Measurements from ENCODE around the gene DSTN. TPM values are rescaled to one million over a fixed set of nuclear protein-coding genes. Genes with fewer than 3 reads are reported as not detected.

Gene DSTN
- total RNA-seq, 1 experiment from 2014 or later, result 9.5 TPM

DNA sequence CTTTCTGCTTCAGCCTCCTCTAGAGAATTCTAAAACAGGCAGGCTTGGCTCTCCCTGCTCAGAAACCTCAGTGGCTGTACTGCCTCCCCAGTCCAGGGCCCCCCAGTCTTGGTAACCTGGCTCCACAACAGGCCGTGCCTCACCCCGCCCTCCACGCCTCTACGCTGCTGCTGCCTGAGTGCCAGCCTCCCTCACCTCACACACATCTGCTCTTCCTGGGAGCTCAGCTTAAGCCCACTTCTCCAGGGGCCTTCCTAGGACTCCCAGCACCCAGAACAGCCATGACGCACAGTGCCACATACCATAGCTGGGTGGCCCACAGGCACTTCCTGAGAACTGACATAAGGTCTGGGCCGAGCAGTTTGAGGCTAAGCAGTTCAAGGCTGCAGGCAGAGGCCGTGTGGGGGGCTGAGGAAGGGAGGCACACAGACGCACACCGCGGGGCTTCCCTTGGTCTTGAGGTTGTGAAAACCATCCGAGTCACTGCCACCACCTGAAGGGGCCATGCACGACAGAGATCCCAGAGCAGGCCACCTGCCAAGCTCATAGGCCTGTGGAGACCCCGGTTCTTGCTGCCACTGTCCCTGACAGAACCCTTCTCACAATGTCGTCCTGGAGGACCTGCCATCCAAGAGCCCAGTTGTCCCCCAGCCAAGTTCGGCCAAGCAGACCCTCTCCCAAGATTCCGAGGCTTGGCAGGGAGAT is 42.6 kb downstream of the DSTN start:
- H3K27ac ChIP-seq (ENCODE audit: low read length), result no peak overlapping the region
- H3K36me3 ChIP-seq (ENCODE audit: insufficient read depth, low read length), result no peaks in the 10 kb centered on the region
- no peak overlapping the region for H3K9ac ChIP-seq (ENCODE audit: low read length)
- H3K4me3 ChIP-seq (ENCODE audit: low read length), result no peak overlapping the region
- no peaks in the 10 kb centered on the region for H3K79me2 ChIP-seq (ENCODE audit: low read length)
- H3K9me3 ChIP-seq (ENCODE audit: low read length), result no peaks in the 10 kb centered on the region
- no peak overlapping the region for H3K4me2 ChIP-seq (ENCODE audit: low read depth, low read length, poor library complexity, severe bottlenecking)
- H3K9me2 ChIP-seq (replicated peaks; ENCODE audit: insufficient read depth, low read length), result no peaks in the 10 kb centered on the region
- H2AFZ ChIP-seq (ENCODE audit: low read length), result no peak overlapping the region
- H3K27me3 ChIP-seq (ENCODE audit: low read length), result no peaks in the 10 kb centered on the region
- DNase-seq, result no peak
- no peaks in the 10 kb centered on the region for H4K20me1 ChIP-seq (ENCODE audit: insufficient read depth, low read depth, low read length)
- H3K4me1 ChIP-seq (ENCODE audit: low read length), result no peaks in the 10 kb centered on the region

DNA sequence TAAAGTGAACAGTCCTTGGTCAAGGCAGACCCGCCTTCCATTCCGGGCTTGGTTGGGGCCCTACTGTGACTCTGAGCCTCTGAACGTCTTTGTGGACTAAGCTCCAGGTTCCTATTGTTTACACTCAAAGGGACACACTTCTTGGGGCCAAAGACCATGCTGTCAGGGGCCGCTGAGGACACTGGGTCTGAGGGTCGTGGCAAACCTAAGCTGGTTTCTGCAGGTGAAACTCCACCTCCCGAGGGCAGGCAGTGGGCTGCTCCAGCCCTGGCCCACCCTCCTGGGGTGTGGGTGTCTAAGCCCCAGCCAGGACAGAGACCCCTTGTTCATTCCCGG is 43.1 kb downstream of the DSTN start:
- H3K9ac ChIP-seq (ENCODE audit: low read length), result no peak overlapping the region
- no peak overlapping the region for H3K4me3 ChIP-seq (ENCODE audit: low read length)
- H3K79me2 ChIP-seq (ENCODE audit: low read length), result no peaks in the 10 kb centered on the region
- H3K36me3 ChIP-seq (ENCODE audit: insufficient read depth, low read length), result no peaks in the 10 kb centered on the region
- H4K20me1 ChIP-seq (ENCODE audit: insufficient read depth, low read depth, low read length), result no peaks in the 10 kb centered on the region
- H3K4me1 ChIP-seq (ENCODE audit: low read length), result no peaks in the 10 kb centered on the region
- H2AFZ ChIP-seq (ENCODE audit: low read length), result no peak overlapping the region
- no peak for DNase-seq
- no peaks in the 10 kb centered on the region for H3K9me2 ChIP-seq (replicated peaks; ENCODE audit: insufficient read depth, low read length)
- no peaks in the 10 kb centered on the region for H3K27me3 ChIP-seq (ENCODE audit: low read length)
- H3K27ac ChIP-seq (ENCODE audit: low read length), result no peak overlapping the region
- H3K9me3 ChIP-seq (ENCODE audit: low read length), result no peaks in the 10 kb centered on the region
- H3K4me2 ChIP-seq (ENCODE audit: low read depth, low read length, poor library complexity, severe bottlenecking), result no peak overlapping the region

DNA sequence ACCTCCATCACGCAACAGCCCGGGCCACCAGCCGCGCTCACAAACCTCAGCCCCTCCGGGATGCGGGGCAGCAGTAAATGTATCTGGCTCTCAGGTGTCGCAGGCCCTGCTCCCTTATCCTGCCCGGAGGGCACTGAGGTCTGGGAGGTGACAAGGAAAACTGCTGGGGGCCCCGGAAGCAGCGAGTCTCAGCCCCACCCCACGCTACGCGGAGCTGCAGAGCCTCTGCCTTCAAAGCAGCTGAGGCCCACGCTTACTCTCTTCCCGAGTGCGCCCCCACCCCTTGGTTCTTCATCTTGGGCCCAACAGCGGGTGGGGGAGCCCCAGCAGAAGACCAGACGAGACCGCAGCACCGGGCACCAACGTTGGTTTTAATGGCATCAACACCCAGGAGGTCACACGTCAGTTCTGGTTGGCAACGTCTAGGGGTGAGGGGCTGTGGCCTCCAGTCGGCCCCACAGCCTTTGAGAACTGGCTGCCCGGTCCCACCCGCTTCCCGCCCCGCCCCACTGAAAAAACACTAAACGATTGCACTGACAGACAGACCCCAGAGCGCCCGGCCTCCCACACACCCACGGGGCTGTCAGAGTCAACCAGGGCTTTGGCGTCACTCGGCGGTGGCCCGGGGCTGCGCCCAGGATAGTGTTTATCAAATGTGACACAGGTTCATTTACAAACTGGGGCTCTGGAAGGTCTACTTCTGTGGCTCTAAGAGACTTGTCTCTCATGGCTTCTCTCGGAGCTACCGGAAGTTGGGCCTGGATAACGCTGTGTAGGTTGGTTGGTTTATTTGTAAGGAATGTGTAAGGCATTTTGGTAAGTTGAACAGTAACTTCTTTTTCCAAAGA is 43.7 kb downstream of the DSTN start:
- H3K27ac ChIP-seq (ENCODE audit: low read length), result no peak overlapping the region
- no peak overlapping the region for H3K4me3 ChIP-seq (ENCODE audit: low read length)
- H3K27me3 ChIP-seq (ENCODE audit: low read length), result no peaks in the 10 kb centered on the region
- H3K79me2 ChIP-seq (ENCODE audit: low read length), result no peaks in the 10 kb centered on the region
- no peaks in the 10 kb centered on the region for H3K36me3 ChIP-seq (ENCODE audit: insufficient read depth, low read length)
- H4K20me1 ChIP-seq (ENCODE audit: insufficient read depth, low read depth, low read length), result no peaks in the 10 kb centered on the region
- H3K9me3 ChIP-seq (ENCODE audit: low read length), result no peaks in the 10 kb centered on the region
- H2AFZ ChIP-seq (ENCODE audit: low read length), result no peak overlapping the region
- DNase-seq, result no peak
- H3K4me1 ChIP-seq (ENCODE audit: low read length), result no peaks in the 10 kb centered on the region
- no peak overlapping the region for H3K4me2 ChIP-seq (ENCODE audit: low read depth, low read length, poor library complexity, severe bottlenecking)
- no peaks in the 10 kb centered on the region for H3K9me2 ChIP-seq (replicated peaks; ENCODE audit: insufficient read depth, low read length)
- H3K9ac ChIP-seq (ENCODE audit: low read length), result no peak overlapping the region

DNA sequence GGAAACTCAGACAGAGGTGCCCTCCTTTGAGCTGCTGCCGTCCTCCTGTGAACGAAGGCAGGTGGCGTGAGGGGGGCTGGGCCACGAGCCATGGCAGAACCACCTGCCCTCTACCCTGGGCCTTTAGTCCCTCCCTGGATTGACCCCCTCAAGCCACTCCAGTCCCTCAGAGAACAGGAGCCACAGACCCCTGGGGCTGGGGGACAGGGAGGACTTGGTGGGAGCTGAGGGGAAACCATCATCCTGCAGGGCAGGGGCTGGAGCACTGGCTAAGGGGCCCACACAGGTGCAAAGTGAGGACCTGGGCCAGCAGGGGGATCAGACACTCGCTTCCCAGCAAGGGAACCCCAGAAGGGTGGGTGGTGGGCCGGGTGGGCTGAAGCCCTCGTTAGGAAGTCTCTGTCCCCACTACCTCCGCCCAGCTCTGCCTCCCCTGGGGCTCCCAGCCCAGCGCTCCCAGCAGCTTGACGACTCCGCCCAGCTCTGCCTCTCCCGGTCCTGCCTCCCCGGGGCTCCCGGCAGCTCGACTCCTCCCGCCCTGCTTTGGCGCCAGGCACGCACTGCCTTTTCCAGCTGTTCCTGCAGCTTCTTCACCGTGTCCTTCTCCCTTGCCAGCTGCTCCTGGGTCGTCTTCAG is 44.4 kb downstream of the DSTN start:
- no peaks in the 10 kb centered on the region for H3K79me2 ChIP-seq (ENCODE audit: low read length)
- no peak overlapping the region for H3K4me2 ChIP-seq (ENCODE audit: low read depth, low read length, poor library complexity, severe bottlenecking)
- no peaks in the 10 kb centered on the region for H3K9me3 ChIP-seq (ENCODE audit: low read length)
- H3K27me3 ChIP-seq (ENCODE audit: low read length), result no peaks in the 10 kb centered on the region
- no peak for DNase-seq
- no peaks in the 10 kb centered on the region for H3K9me2 ChIP-seq (replicated peaks; ENCODE audit: insufficient read depth, low read length)
- no peaks in the 10 kb centered on the region for H3K4me1 ChIP-seq (ENCODE audit: low read length)
- no peak overlapping the region for H3K27ac ChIP-seq (ENCODE audit: low read length)
- H3K9ac ChIP-seq (ENCODE audit: low read length), result no peak overlapping the region
- no peaks in the 10 kb centered on the region for H4K20me1 ChIP-seq (ENCODE audit: insufficient read depth, low read depth, low read length)
- H3K36me3 ChIP-seq (ENCODE audit: insufficient read depth, low read length), result no peaks in the 10 kb centered on the region
- no peak overlapping the region for H2AFZ ChIP-seq (ENCODE audit: low read length)
- H3K4me3 ChIP-seq (ENCODE audit: low read length), result no peak overlapping the region

DNA sequence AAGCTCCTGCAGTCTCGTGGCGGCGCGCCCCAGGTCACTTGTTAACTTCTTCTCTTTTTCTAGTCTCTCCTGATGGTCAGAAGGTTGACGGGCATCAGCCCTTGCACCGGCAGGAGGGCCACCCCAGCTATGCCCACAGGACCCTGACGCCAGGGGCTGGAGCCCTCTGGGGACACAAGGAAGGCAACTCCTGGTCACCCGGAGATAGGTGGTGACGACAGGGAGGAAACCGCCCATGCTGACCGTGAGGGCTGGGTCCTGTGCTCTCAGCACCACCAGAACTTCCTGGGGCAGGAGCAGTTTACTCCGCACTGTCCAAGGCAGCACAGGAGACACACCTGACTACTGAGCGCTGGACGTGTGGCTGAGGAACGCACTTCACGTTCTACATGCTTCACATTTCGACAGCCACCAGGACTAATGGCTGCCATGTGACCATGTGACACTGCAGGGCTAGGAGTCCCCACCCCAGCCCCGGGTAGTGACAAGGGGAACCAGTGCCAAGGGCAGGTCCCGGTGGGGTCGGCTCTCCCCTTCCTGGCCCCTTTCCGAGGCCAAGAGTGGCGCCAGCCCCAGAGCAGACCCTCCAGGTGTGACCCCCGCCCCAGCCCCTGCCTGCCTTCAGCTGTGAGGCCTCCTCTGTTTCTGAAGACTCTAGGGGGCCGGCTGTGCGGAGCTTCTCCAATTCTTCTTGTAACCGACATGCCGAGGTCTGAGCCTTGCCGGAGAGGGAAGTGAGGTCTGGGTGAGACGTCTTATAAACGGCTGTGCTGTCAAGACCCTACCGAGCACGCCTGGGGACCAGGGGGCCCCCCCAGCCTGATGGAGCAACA is 45.2 kb downstream of the DSTN start:
- Histone ChIP-seq H3K27ac (ENCODE audit: low read length) (no peak overlapping the region), H3K4me1 (ENCODE audit: low read length) (no peaks in the 10 kb centered on the region), H3K4me3 (ENCODE audit: low read length) (no peak overlapping the region), H3K36me3 (ENCODE audit: insufficient read depth, low read length) (no peaks in the 10 kb centered on the region), H2AFZ (ENCODE audit: low read length) (no peak overlapping the region), H3K9me2 (replicated peaks; ENCODE audit: insufficient read depth, low read length) (no peaks in the 10 kb centered on the region), H3K4me2 (ENCODE audit: low read depth, low read length, poor library complexity, severe bottlenecking) (no peak overlapping the region), H3K79me2 (ENCODE audit: low read length) (no peaks in the 10 kb centered on the region), H3K9me3 (ENCODE audit: low read length) (no peaks in the 10 kb centered on the region), H3K27me3 (ENCODE audit: low read length) (no peaks in the 10 kb centered on the region), H4K20me1 (ENCODE audit: insufficient read depth, low read depth, low read length) (no peaks in the 10 kb centered on the region), H3K9ac (ENCODE audit: low read length) (no peak overlapping the region)
- no peak for DNase-seq

DNA sequence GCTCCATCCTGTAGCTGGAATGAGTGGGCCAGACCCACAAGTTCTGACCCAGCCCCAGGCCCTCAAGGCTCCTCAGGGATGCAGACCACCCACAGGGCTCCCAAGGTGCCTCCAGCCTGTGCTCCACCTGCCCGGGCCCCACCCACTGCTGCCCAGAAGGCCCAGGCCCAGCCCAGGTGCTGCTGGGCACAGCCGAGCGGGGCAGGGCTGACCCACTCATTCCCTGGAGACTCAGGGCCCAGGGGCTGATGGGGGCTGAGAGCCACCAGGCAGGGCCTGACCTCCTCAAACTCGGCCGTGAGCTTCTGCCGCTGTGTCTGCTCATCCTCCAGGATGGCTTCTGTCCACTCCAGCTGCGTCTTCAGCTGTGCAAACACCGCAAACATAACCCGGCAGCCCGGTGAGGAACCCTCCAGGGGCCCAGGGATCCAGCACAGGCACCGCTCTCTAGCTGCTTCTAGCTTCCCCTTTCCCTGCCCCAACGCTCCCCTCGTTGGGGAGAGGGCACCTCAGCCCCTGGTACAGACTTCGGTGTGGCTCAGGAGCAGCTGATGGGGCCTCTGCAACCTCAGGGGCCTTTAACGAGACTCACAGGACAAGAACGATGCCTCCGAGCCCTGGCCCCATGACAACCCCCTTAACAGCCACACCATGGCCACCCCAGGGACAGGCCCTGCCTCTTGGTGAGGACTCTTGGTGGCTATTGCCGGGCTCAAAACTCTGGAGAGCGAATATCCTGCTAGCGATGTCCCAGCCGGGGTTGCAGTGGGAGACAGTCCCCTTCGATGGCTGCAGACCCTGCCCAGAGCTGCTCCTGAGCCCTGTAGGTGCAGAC is 46.0 kb downstream of the DSTN start:
- no peaks in the 10 kb centered on the region for H3K79me2 ChIP-seq (ENCODE audit: low read length)
- H3K27ac ChIP-seq (ENCODE audit: low read length), result no peak overlapping the region
- no peak overlapping the region for H3K4me2 ChIP-seq (ENCODE audit: low read depth, low read length, poor library complexity, severe bottlenecking)
- H3K4me3 ChIP-seq (ENCODE audit: low read length), result no peak overlapping the region
- H3K9me3 ChIP-seq (ENCODE audit: low read length), result no peaks in the 10 kb centered on the region
- no peaks in the 10 kb centered on the region for H3K36me3 ChIP-seq (ENCODE audit: insufficient read depth, low read length)
- no peaks in the 10 kb centered on the region for H3K9me2 ChIP-seq (replicated peaks; ENCODE audit: insufficient read depth, low read length)
- no peak for DNase-seq
- no peak overlapping the region for H2AFZ ChIP-seq (ENCODE audit: low read length)
- no peak overlapping the region for H3K9ac ChIP-seq (ENCODE audit: low read length)
- no peaks in the 10 kb centered on the region for H3K27me3 ChIP-seq (ENCODE audit: low read length)
- H3K4me1 ChIP-seq (ENCODE audit: low read length), result no peaks in the 10 kb centered on the region
- H4K20me1 ChIP-seq (ENCODE audit: insufficient read depth, low read depth, low read length), result no peaks in the 10 kb centered on the region

DNA sequence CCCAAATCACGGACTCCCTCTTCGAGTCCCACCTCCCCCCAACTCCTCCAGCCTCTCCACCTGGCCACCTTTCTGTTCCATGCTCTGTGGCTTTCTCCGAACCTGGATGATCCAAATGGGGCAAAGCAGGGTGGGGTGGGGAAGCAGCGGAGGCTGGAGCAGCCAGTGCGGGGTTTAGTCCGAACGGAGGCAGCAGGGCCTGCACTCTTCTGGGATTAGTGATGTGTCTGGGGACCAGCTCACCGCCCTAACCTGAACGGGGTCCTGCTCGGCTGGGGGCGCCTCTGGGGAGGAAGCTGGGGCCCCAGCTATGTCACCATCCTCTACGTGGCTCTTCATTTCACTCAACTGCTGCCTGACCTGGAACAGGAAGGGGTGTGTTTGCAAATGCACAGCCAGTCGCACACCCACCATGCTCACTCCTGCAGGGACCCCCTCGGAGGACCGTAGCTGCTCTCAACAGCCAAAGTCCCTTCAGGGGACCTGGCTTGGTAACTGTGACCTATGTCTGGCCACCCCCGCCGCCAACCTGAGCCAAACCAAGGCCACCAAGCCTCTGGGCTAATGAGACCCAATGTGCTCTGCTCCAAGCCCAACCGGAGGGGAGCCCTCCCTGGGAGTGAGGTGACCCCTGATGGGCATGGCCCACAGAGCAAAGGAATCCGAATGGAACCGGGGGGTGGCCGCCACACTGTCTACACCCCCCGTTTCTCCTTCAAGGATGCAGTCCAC is 46.8 kb downstream of the DSTN start:
- Histone ChIP-seq H3K9me2 (replicated peaks; ENCODE audit: insufficient read depth, low read length) (no peaks in the 10 kb centered on the region), H3K9ac (ENCODE audit: low read length) (no peak overlapping the region), H3K9me3 (ENCODE audit: low read length) (no peaks in the 10 kb centered on the region), H3K4me1 (ENCODE audit: low read length) (no peaks in the 10 kb centered on the region), H3K4me2 (ENCODE audit: low read depth, low read length, poor library complexity, severe bottlenecking) (no peak overlapping the region), H2AFZ (ENCODE audit: low read length) (no peak overlapping the region), H3K27me3 (ENCODE audit: low read length) (no peaks in the 10 kb centered on the region), H3K27ac (ENCODE audit: low read length) (no peak overlapping the region), H4K20me1 (ENCODE audit: insufficient read depth, low read depth, low read length) (no peaks in the 10 kb centered on the region), H3K79me2 (ENCODE audit: low read length) (no peaks in the 10 kb centered on the region), H3K4me3 (ENCODE audit: low read length) (no peak overlapping the region), H3K36me3 (ENCODE audit: insufficient read depth, low read length) (no peaks in the 10 kb centered on the region)
- no peak for DNase-seq

All from Karpas-422 (cell line).